Activated CD4-positive, alpha-beta T cell treated with anti-CD3 and anti-CD28 coated beads for 4 hours (primary cell): ENCODE results near the gene KRT33A.

Experiments used
- DNase-seq, 2 donors: peaks; one replicate each; pipeline ENCODE4 v3.0.0-alpha.2; 2020

The KRT33A gene

GRCh38 chr17:41301204-41301790, 49.3 kb downstream of the KRT33A start:
- DNase-seq = no peak

- DNase-seq = no peak
Measured at GRCh38 chr17:41298458-41299135, 52.0 kb downstream of the KRT33A start.

GRCh38 chr17:41296846-41297245, 53.8 kb downstream of the KRT33A start:
- no peak for DNase-seq
